Endothelial cell of umbilical vein (primary cell): ENCODE measurements around the gene MYO16. TPM values are rescaled to one million over a fixed set of nuclear protein-coding genes. Genes with fewer than 3 reads are reported as not detected.

Experiments used
- BruUV-seq: library from RNA; stranded (reverse); fragments of 400-500 nt; replicated peaks from 2 replicates; lab custom pipeline; 2021; lab: Mats Ljungman, UMichigan
- CTCF ChIA-PET: fragments of 300-600, 350-600 bp; sonication (Branson Sonifier 250); formaldehyde crosslinking; loops from one replicate; lab custom pipeline; 2021; ENCODE audit warnings: antibody characterized with exemption, inconsistent platforms; lab: Charles Lee
- POLR2A ChIA-PET: fragments of 300-600, 350-600 bp; sonication (Branson Sonifier 250); formaldehyde crosslinking; loops from one replicate; lab custom pipeline; 2021; ENCODE audit warnings: antibody characterized with exemption, inconsistent platforms; lab: Charles Lee
- DNase-seq: peaks from one replicate; pipeline ENCODE4 v3.0.0-alpha.2; 2011; ENCODE audit warnings: low read depth, low spot score
- FAIRE-seq: peaks from 2 replicates; lab custom pipeline; 2011; peaks lifted over from hg19 to GRCh38; lab: Jason Lieb, UNC
- H2AFZ ChIP-seq: 2 replicates; pipeline ENCODE4 v1.6.0; 2012; ENCODE audit warnings: low read depth, low read length, control low read depth, inconsistent platforms
- H3K27ac ChIP-seq: 2 replicates; pipeline ENCODE4 v1.5.1; 2011; ENCODE audit warnings: low read depth, mild to moderate bottlenecking, control low read depth, low read length, moderate library complexity; ENCODE audit not compliant: insufficient read depth
- H3K27me3 ChIP-seq, 2 experiments: 2 replicates each; pipeline versions ENCODE4 v1.6.0 to v1.6.1; 2011; ENCODE audit warnings: low read length in 2 of 2, mixed read lengths in 1 of 2; ENCODE audit not compliant: control insufficient read depth in 2 of 2, insufficient read depth in 2 of 2
- H3K36me3 ChIP-seq, 2 experiments: 2 replicates in 1 of 2; 3 replicates in 1 of 2; pipeline ENCODE4 v1.5.1; 2011; ENCODE audit warnings: low read length in 2 of 2, mild to moderate bottlenecking in 1 of 2, moderate library complexity in 1 of 2; ENCODE audit not compliant: control insufficient read depth in 2 of 2, insufficient read depth in 2 of 2; ENCODE audit errors: extremely low read depth in 1 of 2
- H3K4me1 ChIP-seq: 3 replicates; pipeline ENCODE4 v1.5.1; 2011; ENCODE audit warnings: mild to moderate bottlenecking, low read length; ENCODE audit not compliant: control insufficient read depth, insufficient read depth; ENCODE audit errors: extremely low read depth
- H3K4me2 ChIP-seq: 2 replicates; pipeline ENCODE4 v1.6.1; 2011; ENCODE audit warnings: low read length, control low read depth, mixed read lengths; ENCODE audit not compliant: insufficient read depth
- H3K4me3 ChIP-seq, 3 experiments: fragments of 200-600 bp in 1 of 3; sonication (generic), shearing (Covaris generic) in 1 of 3; replicated peaks in 1 of 3; 2 replicates each; pipeline ENCODE4 v1.5.1; 2011 to 2016; ENCODE audit warnings: control low read depth in 3 of 3, low read length in 3 of 3, mild to moderate bottlenecking in 2 of 3, inconsistent platforms in 1 of 3, low read depth in 1 of 3, moderate library complexity in 1 of 3; ENCODE audit not compliant: insufficient read depth in 1 of 3
- H3K79me2 ChIP-seq: 2 replicates; pipeline ENCODE4 v1.6.0; 2012; ENCODE audit warnings: low read length, inconsistent platforms; ENCODE audit not compliant: control insufficient read depth, insufficient read depth
- H3K9ac ChIP-seq: replicated peaks from 2 replicates; pipeline ENCODE3; 2011; ENCODE audit warnings: low read length, control low read depth; ENCODE audit not compliant: insufficient read depth; ENCODE audit errors: extremely low read depth
- H3K9me1 ChIP-seq: replicated peaks from 3 replicates; pipeline ENCODE4 v1.6.0; 2011; ENCODE audit warnings: mild to moderate bottlenecking, low read length; ENCODE audit not compliant: control insufficient read depth, insufficient read depth; ENCODE audit errors: extremely low read depth
- H3K9me3 ChIP-seq: replicated peaks from 2 replicates; pipeline ENCODE4 v1.5.1; 2012; ENCODE audit warnings: low read length, inconsistent platforms; ENCODE audit not compliant: control insufficient read depth, insufficient read depth
- H4K20me1 ChIP-seq: replicated peaks from 2 replicates; pipeline ENCODE3; 2011; ENCODE audit warnings: mild to moderate bottlenecking, low read length; ENCODE audit not compliant: control insufficient read depth, insufficient read depth; ENCODE audit errors: extremely low read depth
- CTCF ChIP-seq, 2 donors: IDR thresholded peaks; 1 replicate in 1 of 2; 2 replicates in 1 of 2; pipeline ENCODE4 v1.5.1; 2011; ENCODE audit warnings: low read length in 2 of 2, mild to moderate bottlenecking in 2 of 2, moderate library complexity in 2 of 2, control low read depth in 1 of 2, inconsistent platforms in 1 of 2, low read depth in 1 of 2; ENCODE audit not compliant: insufficient read depth in 1 of 2; ENCODE audit errors: extremely low read depth in 1 of 2
- EZH2 ChIP-seq: IDR thresholded peaks from 2 replicates; pipeline ENCODE4 v1.6.1; 2012; ENCODE audit warnings: borderline replicate concordance, low read depth, mild to moderate bottlenecking, moderate library complexity, low read length, inconsistent platforms; ENCODE audit not compliant: severe bottlenecking
- FOS ChIP-seq: IDR thresholded peaks from 2 replicates; pipeline ENCODE4 v1.6.1; 2011; ENCODE audit warnings: mild to moderate bottlenecking, low read length, moderate library complexity, borderline replicate concordance; ENCODE audit not compliant: insufficient read depth
- GATA2 ChIP-seq: IDR thresholded peaks from 2 replicates; pipeline ENCODE4 v1.7.0; 2011; ENCODE audit warnings: low read depth, mild to moderate bottlenecking, moderate library complexity, mixed read lengths, low read length; ENCODE audit not compliant: insufficient read length, insufficient read depth
- JUN ChIP-seq: IDR thresholded peaks from 2 replicates; pipeline ENCODE4 v1.6.1; 2011; ENCODE audit warnings: borderline replicate concordance, low read depth; ENCODE audit not compliant: insufficient read length, insufficient read depth
- MYC ChIP-seq: IDR thresholded peaks from one replicate; pipeline ENCODE4 v1.6.1; 2011; ENCODE audit warnings: mild to moderate bottlenecking, low read depth, low read length
- POLR2A ChIP-seq: IDR thresholded peaks from 2 replicates; pipeline ENCODE4 v1.6.1; 2012; ENCODE audit warnings: low read depth, mild to moderate bottlenecking, control low read depth, low read length
- POLR2AphosphoS5 ChIP-seq: IDR thresholded peaks from 2 replicates; pipeline ENCODE4 v1.6.1; 2012; ENCODE audit warnings: low read depth, mild to moderate bottlenecking, control low read depth, low read length, moderate library complexity; ENCODE audit not compliant: insufficient read depth
- dilution Hi-C: fragments of 300-500 bp; cut with MboI; formaldehyde crosslinking; loops from one replicate; pipeline ENCODE4 v1.15.0; 2019; ENCODE audit warnings: low sequenced_read_pairs; ENCODE audit not compliant: extremely low pct_ligation_motif_present
- intact Hi-C: fragments of 100-400 bp; cut with micrococcal nuclease; formaldehyde crosslinking; loops from one replicate; pipeline ENCODE4 v1.10.0; 2022
- polyA plus RNA-seq, 4 experiments: library from polyadenylated mRNA; depleted of rRNA in 3 of 4; stranded (reverse) in 3 of 4; unstranded in 1 of 4; fragments of >200 nt; gene quantifications; 2 replicates each; pipeline versions ENCODE4 v1.2.1 to v1.2.3, GENCODE V29; 2011 to 2012; ENCODE audit warnings: missing spikeins in 1 of 4
- total RNA-seq: library from RNA; stranded (reverse); gene quantifications from 2 replicates; pipeline ENCODE4 v1.2.3, GENCODE V29; 2021
- TF ChIP-seq, protein P1 (sequence below): IDR thresholded peaks from 2 replicates; pipeline ENCODE4 v1.6.1; 2011; ENCODE audit not compliant: insufficient read depth, insufficient read length

Gene MYO16
- total and polyA plus RNA-seq, 2 donors (not counting 3 experiments of a cell fraction or from before 2014, with no cell fraction given) = 0.03 to 0.04 TPM

DNA sequence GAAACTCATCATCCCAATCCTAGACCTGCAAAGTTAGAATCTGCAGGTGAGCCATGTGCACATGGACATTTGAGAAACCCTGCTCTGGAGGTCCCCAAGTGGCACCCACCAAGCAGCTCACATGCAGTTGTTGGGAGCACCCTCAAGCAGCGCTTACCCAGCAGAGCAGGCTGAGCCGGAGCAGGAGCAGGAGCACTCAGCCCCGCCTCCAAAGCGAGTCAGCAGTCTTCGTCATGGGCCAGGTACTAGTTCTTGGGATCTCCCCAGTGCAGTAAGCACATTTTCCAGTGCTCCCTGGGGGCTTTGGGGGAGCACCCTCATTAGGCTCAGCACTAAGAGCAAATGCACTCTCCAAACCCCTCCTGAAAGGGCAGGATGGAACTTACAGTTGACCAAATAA lies 584.3 kb downstream of the MYO16 start:
- no peaks in the 10 kb centered on the region for H3K9me3 ChIP-seq
- dilution Hi-C loops = no loop called here

More for the DNA sequence above, 584.3 kb downstream of the MYO16 start:
- POLR2A ChIA-PET = no interaction called here
- intact Hi-C loops = no loop called here
- Histone ChIP-seq H3K9me1 (no peaks in the 10 kb centered on the region), H3K27ac (no peak overlapping the region), H3K9ac (no peak overlapping the region), H3K4me3 (no peak overlapping the region), H3K4me2 (no peak overlapping the region), H3K27me3 (no peaks in the 10 kb centered on the region), H2AFZ (no peak overlapping the region), H3K79me2 (no peaks in the 10 kb centered on the region), H3K4me1 (no peaks in the 10 kb centered on the region), H3K36me3 (no peaks in the 10 kb centered on the region), H4K20me1 (no peaks in the 10 kb centered on the region)
- no peak for FAIRE-seq
- BruUV-seq = no TSS peak
- CTCF ChIA-PET = no interaction called here
- TF ChIP-seq MYC = no peak
- TF ChIP-seq GATA2 = no peak
- no peak for TF ChIP-seq JUN
- TF ChIP-seq, protein P1, sequence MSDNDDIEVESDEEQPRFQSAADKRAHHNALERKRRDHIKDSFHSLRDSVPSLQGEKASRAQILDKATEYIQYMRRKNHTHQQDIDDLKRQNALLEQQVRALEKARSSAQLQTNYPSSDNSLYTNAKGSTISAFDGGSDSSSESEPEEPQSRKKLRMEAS = no peak
- TF ChIP-seq CTCF (IDR thresholded peaks at IDR 0.05; ENCODE audit: extremely low read depth in 1 of 2, insufficient read depth in 1 of 2, low read depth in 1 of 2, low read length in 2 of 2) = no peak
- TF ChIP-seq POLR2A = no peak
- no peak for TF ChIP-seq FOS
- no peak for TF ChIP-seq EZH2
- TF ChIP-seq POLR2AphosphoS5 = no peak
- no peak for DNase-seq
